Large intestine (tissue), 3 donors: Measurements from ENCODE around the gene MBD4. TPM values are rescaled to one million over a fixed set of nuclear protein-coding genes. Genes with fewer than 3 reads are reported as not detected.

Experiments used
- DNase-seq, 2 donors: peaks; one replicate each; pipeline versions ENCODE4 v3.0.0 to v3.0.0-alpha.2; 2013
- H3K27ac ChIP-seq: one replicate; pipeline ENCODE4 v1.5.1; 2013; ENCODE audit warnings: low read length
- H3K27me3 ChIP-seq: 2 replicates; pipeline ENCODE4 v1.6.1; 2013; ENCODE audit warnings: low read length; ENCODE audit not compliant: control insufficient read depth, insufficient read depth
- H3K36me3 ChIP-seq: 2 replicates; pipeline ENCODE4 v1.6.1; 2013; ENCODE audit warnings: low read length; ENCODE audit not compliant: control insufficient read depth, insufficient read depth
- H3K4me1 ChIP-seq: one replicate; pipeline ENCODE4 v1.6.1; 2013; ENCODE audit warnings: low read length; ENCODE audit not compliant: control insufficient read depth, insufficient read depth
- H3K4me3 ChIP-seq: one replicate; pipeline ENCODE4 v1.5.1; 2013; ENCODE audit warnings: low read length
- H3K9me3 ChIP-seq: one replicate; pipeline ENCODE4 v1.6.1; 2013; ENCODE audit warnings: mild to moderate bottlenecking, low read depth, low read length, moderate library complexity; ENCODE audit not compliant: control insufficient read depth
- WGBS: methylation state at CpG from one replicate; pipeline ENCODE4 v1.1.5; 2013; ENCODE audit warnings: low lambda C conversion rate; ENCODE audit not compliant: insufficient coverage; 5-methylcytosine and 5-hydroxymethylcytosine counted together
- polyA plus RNA-seq: library from polyadenylated mRNA; unstranded; fragments of 120-200 nt; gene quantifications from one replicate; pipeline ENCODE4 v1.2.1, GENCODE V29; 2013

MBD4 gene
- polyA plus RNA-seq, 1 donor = 38.4 TPM

- Histone ChIP-seq H3K4me3 (no peak overlapping the region), H3K4me1 (peaks cover 2% of the 10 kb centered on the region), H3K27me3 (no peaks in the 10 kb centered on the region), H3K36me3 (no peaks in the 10 kb centered on the region), H3K27ac (no peak overlapping the region), H3K9me3 (no peaks in the 10 kb centered on the region)
- no CpG with 5 or more reads among the region's 6 CpGs for WGBS
- DNase-seq = no peak
Measured at GRCh38 chr3:129421988-129422745, 17.6 kb downstream of the MBD4 start.

- no peaks in the 10 kb centered on the region for H3K9me3 ChIP-seq
- H3K4me1 ChIP-seq = peaks cover 2% of the 10 kb centered on the region
- H3K36me3 ChIP-seq = no peaks in the 10 kb centered on the region
- H3K27me3 ChIP-seq = no peaks in the 10 kb centered on the region
- H3K27ac ChIP-seq = no peak overlapping the region
- no CpG with 5 or more reads among the region's 12 CpGs for WGBS
- H3K4me3 ChIP-seq = no peak overlapping the region
- DNase-seq = no peak
Measured at GRCh38 chr3:129421236-129421883, 18.4 kb downstream of the MBD4 start.

GRCh38 chr3:129419476-129419875, 20.3 kb downstream of the MBD4 start:
- Histone ChIP-seq H3K36me3 (no peaks in the 10 kb centered on the region), H3K27me3 (no peaks in the 10 kb centered on the region), H3K27ac (no peak overlapping the region), H3K4me1 (peaks cover 2% of the 10 kb centered on the region), H3K4me3 (no peak overlapping the region), H3K9me3 (no peaks in the 10 kb centered on the region)
- no peak for DNase-seq
- WGBS = no CpG with 5 or more reads among the region's 4 CpGs

GRCh38 chr3:129418041-129418973, 21.4 kb downstream of the MBD4 start:
- Histone ChIP-seq H3K9me3 (no peaks in the 10 kb centered on the region), H3K36me3 (no peaks in the 10 kb centered on the region), H3K4me1 (peaks cover 10% of the 10 kb centered on the region), H3K27ac (peak overlapping the region; percentile 48), H3K27me3 (no peaks in the 10 kb centered on the region), H3K4me3 (no peak overlapping the region)
- no peak for DNase-seq
- no CpG with 5 or more reads among the region's 14 CpGs for WGBS

GRCh38 chr3:129417326-129417725, 22.4 kb downstream of the MBD4 start:
- no peak for DNase-seq
- Histone ChIP-seq H3K36me3 (no peaks in the 10 kb centered on the region), H3K9me3 (no peaks in the 10 kb centered on the region), H3K27me3 (no peaks in the 10 kb centered on the region), H3K27ac (peak overlapping the region; percentile 48), H3K4me3 (no peak overlapping the region), H3K4me1 (peaks cover 19% of the 10 kb centered on the region)
- no CpG with 5 or more reads among the region's 1 CpG for WGBS

GRCh38 chr3:129416415-129416814, 23.3 kb downstream of the MBD4 start:
- DNase-seq = no peak
- Histone ChIP-seq H3K27ac (no peak overlapping the region), H3K9me3 (no peaks in the 10 kb centered on the region), H3K27me3 (no peaks in the 10 kb centered on the region), H3K4me1 (peaks cover 19% of the 10 kb centered on the region), H3K36me3 (no peaks in the 10 kb centered on the region), H3K4me3 (no peak overlapping the region)
- no CpG with 5 or more reads among the region's 4 CpGs for WGBS

- 100% methylated on average over 1 of the region's 6 CpGs for WGBS
- Histone ChIP-seq H3K4me3 (no peak overlapping the region), H3K27ac (no peak overlapping the region), H3K9me3 (no peaks in the 10 kb centered on the region), H3K4me1 (peaks cover 19% of the 10 kb centered on the region), H3K27me3 (no peaks in the 10 kb centered on the region), H3K36me3 (no peaks in the 10 kb centered on the region)
- no peak for DNase-seq
Measured at GRCh38 chr3:129415830-129416229, 23.9 kb downstream of the MBD4 start.

- WGBS = no CpG with 5 or more reads among the region's 3 CpGs
- Histone ChIP-seq H3K9me3 (no peaks in the 10 kb centered on the region), H3K27ac (no peak overlapping the region), H3K4me3 (no peak overlapping the region), H3K4me1 (peaks cover 19% of the 10 kb centered on the region), H3K27me3 (no peaks in the 10 kb centered on the region), H3K36me3 (no peaks in the 10 kb centered on the region)
- no peak for DNase-seq
Measured at GRCh38 chr3:129415378-129415777, 24.4 kb downstream of the MBD4 start.

GRCh38 chr3:129413687-129414506, 25.9 kb downstream of the MBD4 start:
- no peaks in the 10 kb centered on the region for H3K27me3 ChIP-seq
- H3K9me3 ChIP-seq = no peaks in the 10 kb centered on the region
- H3K27ac ChIP-seq = peak overlapping the region; percentile 46
- peaks cover 19% of the 10 kb centered on the region for H3K4me1 ChIP-seq
- H3K4me3 ChIP-seq = no peak overlapping the region
- 0% methylated on average over 1 of the region's 4 CpGs for whole genome bisulfite sequencing
- DNase-seq = peak; percentile 85 to 93
- no peaks in the 10 kb centered on the region for H3K36me3 ChIP-seq
